Upper lobe of left lung (tissue), 4 donors: Measurements from ENCODE around the gene C4BPB.

Experiments used
- CTCF ChIP-seq, 6 experiments: fragments of 450-650 bp in 4 of 6; fragments of 200-600 bp in 2 of 6; sonication (generic) in 2 of 6; IDR thresholded peaks; one replicate each; pipeline ENCODE4 v1.5.1; 2016 to 2019; ENCODE audit warnings: antibody characterized with exemption in 6 of 6
- EP300 ChIP-seq, 4 donors: sonication (generic); formaldehyde crosslinking; IDR thresholded peaks; one replicate each; pipeline ENCODE4 v1.5.1; 2017; ENCODE audit warnings: antibody characterized with exemption in 4 of 4, control low read depth in 2 of 4
- POLR2A ChIP-seq, 4 donors: fragments of 450-650 bp; IDR thresholded peaks; one replicate each; pipeline ENCODE4 v1.5.1; 2016 to 2017; ENCODE audit warnings: antibody characterized with exemption in 4 of 4, mild to moderate bottlenecking in 2 of 4
- POLR2AphosphoS5 ChIP-seq, 2 donors: sonication (generic); formaldehyde crosslinking; IDR thresholded peaks; one replicate each; pipeline ENCODE4 v1.5.1; 2017; ENCODE audit warnings: antibody characterized with exemption in 2 of 2

- TF ChIP-seq POLR2A (IDR thresholded peaks at IDR 0.05) = no peak
- no peak for TF ChIP-seq CTCF (IDR thresholded peaks at IDR 0.05)
- TF ChIP-seq POLR2AphosphoS5 (IDR thresholded peaks at IDR 0.05) = no peak
- no peak for TF ChIP-seq EP300 (IDR thresholded peaks at IDR 0.05)
These were observed 39.6 kb upstream of the C4BPB start for GRCh38 chr1:207049054-207049453.
